Right lobe of liver (tissue), 6 donors: ENCODE measurements around the gene SOS2. TPM values are rescaled to one million over a fixed set of nuclear protein-coding genes. Genes with fewer than 3 reads are reported as not detected.

Experiments used
- ATAC-seq, 4 donors: fragments of 200-7000 bp; cut with Tn5 transposase; one replicate each; pipeline ENCODE4 v1.9.1; 2020; ENCODE audit warnings: mild to moderate bottlenecking in 4 of 4, moderate library complexity in 4 of 4
- DNase-seq, 3 donors: peaks; one replicate each; pipeline ENCODE4 v3.0.0-alpha.2; 2020
- H3K27ac ChIP-seq, 3 donors: fragments of 200-600 bp; one replicate each; pipeline ENCODE4 v1.8.0; 2022
- H3K27me3 ChIP-seq, 2 donors: fragments of 200-600 bp; one replicate each; pipeline ENCODE4 v1.8.0; 2022
- H3K36me3 ChIP-seq, 4 donors: fragments of 200-600 bp; sonication (generic) in 1 of 4; one replicate each; pipeline versions ENCODE4 v1.5.1 to v1.8.0; 2017 to 2022; ENCODE audit warnings: control low read depth in 1 of 4
- H3K4me1 ChIP-seq, 4 donors: fragments of 200-600 bp; sonication (generic) in 1 of 4; one replicate each; pipeline versions ENCODE4 v1.5.1 to v1.8.0; 2017 to 2022; ENCODE audit warnings: control low read depth in 1 of 4
- H3K4me3 ChIP-seq, 3 donors: fragments of 200-600 bp; one replicate each; pipeline ENCODE4 v1.8.0; 2022
- H3K9me3 ChIP-seq, 4 donors: fragments of 200-600 bp; sonication (generic) in 1 of 4; one replicate each; pipeline versions ENCODE4 v1.5.1 to v1.8.0; 2017 to 2022; ENCODE audit warnings: control low read depth in 1 of 4
- POLR2A ChIP-seq: fragments of 450-650 bp; IDR thresholded peaks from one replicate; pipeline ENCODE4 v1.6.1; 2017; ENCODE audit warnings: antibody characterized with exemption, mild to moderate bottlenecking
- WGBS: methylation state at CpG from one replicate; pipeline ENCODE4 v1.1.6; 2018; ENCODE audit warnings: low coverage, low lambda C conversion rate; ENCODE audit not compliant: insufficient coverage; ENCODE audit errors: missing lambda C conversion rate; 5-methylcytosine and 5-hydroxymethylcytosine counted together
- intact Hi-C, 2 donors: fragments of 100-400 bp; cut with DNase I; formaldehyde crosslinking; loops; one replicate each; pipeline versions ENCODE4 v1.11.2 to v1.14.1; 2022
- long read RNA-seq: library from polyadenylated mRNA; unstranded; transcript quantifications from one replicate; pipeline ENCODE4 v2.0.0, GENCODE V29; 2019
- total RNA-seq, 6 experiments: library from RNA; depleted of rRNA in 2 of 6; stranded (reverse); fragments of >200 nt in 2 of 6; fragmentation: NEBNext Ultra II Directional in 3 of 6; extraction: Animal tissue kit (Norgen Biotek cat#: 25700) in 3 of 6; gene quantifications; one replicate each; pipeline versions ENCODE4 v1.1.0 to v1.2.4, GENCODE V29; 2016 to 2023
- TF ChIP-seq, protein P1 (sequence below), 4 donors: fragments of 200-600 bp in 3 of 4; fragments of 450-650 bp in 1 of 4; IDR thresholded peaks; one replicate each; pipeline versions ENCODE4 v1.5.1 to v1.8.0; 2016 to 2022; ENCODE audit warnings: antibody characterized with exemption in 4 of 4, mild to moderate bottlenecking in 2 of 4
- donor health status: DM: no; HTN: yes; CAD: no.
- donor health status: DM: no; HTN: no; CAD: no.
- donor health status: DM: no; HTN: no; CAD: no.
- donor health status: DM: no; HTN: yes; CAD: no.
- donor health status: DM: no; HTN: yes; CAD: no.

The SOS2 gene
- total RNA-seq, result 10 to 100 TPM in 3 of 6 experiments, 1 to 10 TPM in 3; 9.0 to 12.4 (median 10.3) TPM
- long read RNA-seq, partial matches to known transcripts, result 0 of 1 reads
- long read RNA-seq, other reads (novel, unspliced or antisense), result 1 of 1 reads

DNA sequence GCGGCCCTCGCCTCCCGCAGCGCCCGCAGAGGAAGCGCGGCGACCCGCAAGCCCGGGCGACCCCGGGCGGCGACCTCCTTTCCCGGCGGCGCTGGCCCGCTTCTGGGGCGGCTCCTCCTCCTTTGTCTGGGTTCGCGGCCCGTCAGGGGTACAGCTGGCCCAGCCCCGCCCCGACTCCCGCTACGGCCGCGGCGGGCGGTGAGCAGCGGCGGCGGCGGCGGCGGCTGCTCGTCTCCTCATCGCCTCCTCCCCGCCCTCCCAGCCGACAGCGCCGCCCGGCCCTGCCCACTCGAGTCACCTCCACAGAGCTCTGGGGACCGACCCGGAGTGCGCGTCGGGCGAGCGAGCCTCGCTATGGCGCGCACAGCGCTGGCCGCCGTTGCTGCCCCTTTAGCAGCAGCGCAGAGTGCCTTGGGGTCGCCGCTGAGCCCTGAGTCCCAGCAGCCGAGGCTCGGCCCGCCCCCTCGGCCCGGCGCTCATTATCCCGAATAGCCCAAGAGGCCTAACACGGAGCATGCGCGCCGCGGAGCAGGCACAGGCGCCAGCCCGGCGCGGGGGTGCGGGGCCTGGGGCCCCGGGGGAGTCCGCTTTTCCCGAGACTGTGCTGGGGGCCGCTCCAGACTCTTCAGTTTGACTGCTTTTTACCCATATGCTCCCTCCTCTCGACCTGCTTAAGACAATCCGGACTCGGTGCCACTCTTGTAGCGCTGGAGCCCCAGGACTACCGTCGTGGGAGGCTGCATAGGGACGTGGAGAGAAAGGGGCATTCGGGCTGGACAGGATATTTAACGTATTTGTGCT lies at the start of gene SOS2:
Gene SOS2 (minus strand): TSS at position 104 of the 801 bp plus-strand sequence. CDS start 295 bp downstream, outside the sequence.
- no peaks in the 10 kb centered on the region for H3K36me3 ChIP-seq
- 0% methylated on average over 11 of the region's 90 CpGs for WGBS
- peak within 1 kb of the TSS; percentile 77 to 97 (median 92) for H3K27ac ChIP-seq
- DNase-seq (peak; percentile 92 to 93 (median 92)), ATAC-seq (peak; percentile 91 to 97 (median 94))
- peak; percentile 95 for TF ChIP-seq POLR2A
- TF ChIP-seq, protein P1, sequence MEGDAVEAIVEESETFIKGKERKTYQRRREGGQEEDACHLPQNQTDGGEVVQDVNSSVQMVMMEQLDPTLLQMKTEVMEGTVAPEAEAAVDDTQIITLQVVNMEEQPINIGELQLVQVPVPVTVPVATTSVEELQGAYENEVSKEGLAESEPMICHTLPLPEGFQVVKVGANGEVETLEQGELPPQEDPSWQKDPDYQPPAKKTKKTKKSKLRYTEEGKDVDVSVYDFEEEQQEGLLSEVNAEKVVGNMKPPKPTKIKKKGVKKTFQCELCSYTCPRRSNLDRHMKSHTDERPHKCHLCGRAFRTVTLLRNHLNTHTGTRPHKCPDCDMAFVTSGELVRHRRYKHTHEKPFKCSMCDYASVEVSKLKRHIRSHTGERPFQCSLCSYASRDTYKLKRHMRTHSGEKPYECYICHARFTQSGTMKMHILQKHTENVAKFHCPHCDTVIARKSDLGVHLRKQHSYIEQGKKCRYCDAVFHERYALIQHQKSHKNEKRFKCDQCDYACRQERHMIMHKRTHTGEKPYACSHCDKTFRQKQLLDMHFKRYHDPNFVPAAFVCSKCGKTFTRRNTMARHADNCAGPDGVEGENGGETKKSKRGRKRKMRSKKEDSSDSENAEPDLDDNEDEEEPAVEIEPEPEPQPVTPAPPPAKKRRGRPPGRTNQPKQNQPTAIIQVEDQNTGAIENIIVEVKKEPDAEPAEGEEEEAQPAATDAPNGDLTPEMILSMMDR (IDR thresholded peaks at IDR 0.05), result peak in 1 of 4 donors; percentile 8
- H3K4me3 ChIP-seq, result peak within 1 kb of the TSS; percentile 66 to 95 (median 76)
- peaks cover 0 to 20% (median 6%) of the 10 kb centered on the region in 4 donors for H3K4me1 ChIP-seq
- no peaks in the 10 kb centered on the region for H3K27me3 ChIP-seq
- no peaks in the 10 kb centered on the region for H3K9me3 ChIP-seq
- intact Hi-C loops, result no loop called here

DNA sequence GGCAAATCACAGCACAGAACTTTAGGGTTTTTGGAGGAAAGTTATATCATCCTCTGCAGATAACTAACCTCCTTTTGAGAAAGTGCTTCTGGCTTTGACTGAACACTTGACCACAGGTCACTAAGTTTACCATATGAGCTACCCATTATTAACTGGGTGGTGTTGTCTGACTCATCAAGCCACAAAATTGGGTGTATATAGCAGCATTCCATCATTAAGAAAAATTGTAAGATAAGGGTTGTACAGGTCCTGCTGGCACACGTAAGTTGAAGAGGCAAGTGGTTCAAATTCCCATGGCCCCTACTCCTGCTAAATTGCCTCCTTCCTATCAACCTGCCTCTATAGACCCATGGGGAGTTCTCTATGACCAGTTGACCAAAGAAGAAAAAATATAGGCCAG lies 41.1 kb upstream of the SOS2 start:
- intact Hi-C loops, result no loop called here
- TF ChIP-seq POLR2A, result no peak
- TF ChIP-seq, protein P1 (IDR thresholded peaks at IDR 0.05), result no peak

DNA sequence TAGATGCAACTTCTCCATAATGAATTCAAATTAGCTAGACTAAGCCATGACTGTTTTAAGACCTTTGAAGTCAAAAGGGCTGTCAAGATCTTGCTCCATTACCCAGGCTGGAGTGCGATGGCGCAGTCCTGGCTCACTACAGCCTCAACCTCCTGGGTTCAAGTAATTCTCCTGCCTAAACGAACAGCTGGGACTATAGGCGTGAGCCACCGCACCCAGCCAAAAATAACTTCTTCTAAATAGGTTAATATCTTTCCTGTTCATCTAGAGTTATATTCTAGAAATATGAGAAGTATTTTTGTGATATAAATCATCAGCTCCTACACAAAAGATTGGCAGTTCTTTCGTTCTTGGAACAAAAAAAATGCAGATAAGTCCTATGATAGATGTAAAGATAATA lies 39.6 kb upstream of the SOS2 start:
- H3K9me3 ChIP-seq, result no peaks in the 10 kb centered on the region
- ATAC-seq, result no peak
- no peak for TF ChIP-seq POLR2A
- TF ChIP-seq, protein P1 (IDR thresholded peaks at IDR 0.05), result no peak
- H3K4me1 ChIP-seq, result no peaks in the 10 kb centered on the region
- no peaks in the 10 kb centered on the region for H3K36me3 ChIP-seq
- H3K4me3 ChIP-seq, result no peak overlapping the region
- 96% methylated on average over 6 of the region's 6 CpGs for WGBS
- no peaks in the 10 kb centered on the region for H3K27me3 ChIP-seq
- no peak overlapping the region for H3K27ac ChIP-seq
- no peak for DNase-seq
- intact Hi-C loops, result no loop called here

More for the DNA sequence above, 41.1 kb upstream of the SOS2 start:
- ATAC-seq, result no peak
- no peak overlapping the region for H3K27ac ChIP-seq
- no peaks in the 10 kb centered on the region for H3K9me3 ChIP-seq
- no CpG with 5 or more reads among the region's 1 CpG for WGBS
- no peak for DNase-seq
- H3K36me3 ChIP-seq, result no peaks in the 10 kb centered on the region
- no peaks in the 10 kb centered on the region for H3K4me1 ChIP-seq
- H3K27me3 ChIP-seq, result no peaks in the 10 kb centered on the region
- no peak overlapping the region for H3K4me3 ChIP-seq

DNA sequence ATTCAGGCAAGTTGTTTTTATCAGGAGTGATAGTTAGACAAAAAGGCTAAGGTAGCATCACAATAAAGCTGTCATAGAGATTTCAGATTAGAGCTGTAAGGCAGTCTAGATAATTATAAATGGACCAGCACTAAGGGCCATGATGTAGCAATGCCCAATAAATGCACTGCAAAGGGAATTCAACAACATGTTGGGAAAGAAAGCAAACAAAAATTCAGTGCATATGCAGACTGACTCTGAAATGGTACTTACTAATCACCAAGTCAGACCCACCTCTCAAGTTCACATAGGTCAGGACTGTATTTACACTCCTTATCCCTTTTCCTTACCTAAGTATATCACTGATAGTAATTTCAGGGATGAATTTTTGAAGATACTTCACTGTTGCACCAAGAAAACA lies 33.7 kb upstream of the SOS2 start:
- intact Hi-C loops, result no loop called here
- TF ChIP-seq, protein P1 (IDR thresholded peaks at IDR 0.05), result no peak
- TF ChIP-seq POLR2A, result no peak
- Histone ChIP-seq H3K27me3 (no peaks in the 10 kb centered on the region), H3K9me3 (no peaks in the 10 kb centered on the region), H3K27ac (no peak overlapping the region), H3K4me3 (no peak overlapping the region), H3K4me1 (no peaks in the 10 kb centered on the region), H3K36me3 (no peaks in the 10 kb centered on the region)
- DNase-seq (no peak), ATAC-seq (no peak)
